GM12875 (cell line): ENCODE results near the gene RNGTT.
"Not testable (repeated sequence)": the region's sequence is repeated elsewhere in the genome, so short reads cannot be mapped to it uniquely, and the experiment has no call there.

ENCODE experiments used
- H3K4me3 ChIP-seq: one replicate; pipeline ENCODE4 v1.5.1; 2011; ENCODE audit warnings: low read depth, low read length, control low read depth
- TF ChIP-seq, protein P1 (sequence below): IDR thresholded peaks from 2 replicates; pipeline ENCODE4 v1.5.1; 2011; ENCODE audit warnings: low read depth, mild to moderate bottlenecking, control low read depth, inconsistent platforms, low read length, moderate library complexity, borderline replicate concordance; ENCODE audit not compliant: insufficient read depth

The RNGTT gene

DNA sequence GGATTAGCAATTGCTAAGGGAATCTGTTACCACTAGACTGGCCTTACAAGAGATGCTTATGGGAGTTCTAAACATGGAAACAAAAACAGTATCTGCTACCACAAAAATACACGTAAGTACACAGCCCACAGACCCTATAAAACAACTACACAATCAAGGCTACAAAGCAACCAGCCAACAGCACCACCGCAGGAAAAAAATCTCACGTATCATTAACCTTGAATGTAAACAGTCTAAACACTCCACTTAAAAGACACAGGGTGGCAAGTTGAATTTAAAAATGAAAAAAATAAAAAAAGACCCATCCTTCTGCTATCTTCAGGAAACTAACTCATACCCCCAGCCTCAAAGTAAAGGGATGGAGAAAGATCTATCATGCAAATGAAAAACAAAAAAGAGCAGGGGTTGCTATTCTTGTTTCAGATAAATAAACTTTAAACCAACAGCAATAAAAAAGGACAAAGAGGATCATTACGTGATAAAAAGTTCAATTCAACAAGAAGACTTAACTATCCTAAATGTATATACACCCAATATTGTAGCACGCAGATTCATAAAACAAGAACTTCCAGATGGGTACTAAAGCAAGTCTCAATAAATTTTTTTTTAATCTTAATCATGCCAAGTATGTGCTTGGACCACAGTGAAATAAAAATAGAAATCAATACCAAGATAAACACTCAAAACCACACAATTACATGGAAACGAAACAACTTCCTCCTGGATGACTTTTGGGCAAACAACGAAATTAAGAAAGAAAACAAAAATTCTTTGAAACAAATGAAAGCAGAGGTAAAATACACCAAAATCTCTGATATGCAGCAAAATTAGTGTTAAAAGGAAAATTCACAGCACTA, 52.3 kb downstream of the RNGTT start:
- no peak overlapping the region for H3K4me3 ChIP-seq
- TF ChIP-seq, protein P1, sequence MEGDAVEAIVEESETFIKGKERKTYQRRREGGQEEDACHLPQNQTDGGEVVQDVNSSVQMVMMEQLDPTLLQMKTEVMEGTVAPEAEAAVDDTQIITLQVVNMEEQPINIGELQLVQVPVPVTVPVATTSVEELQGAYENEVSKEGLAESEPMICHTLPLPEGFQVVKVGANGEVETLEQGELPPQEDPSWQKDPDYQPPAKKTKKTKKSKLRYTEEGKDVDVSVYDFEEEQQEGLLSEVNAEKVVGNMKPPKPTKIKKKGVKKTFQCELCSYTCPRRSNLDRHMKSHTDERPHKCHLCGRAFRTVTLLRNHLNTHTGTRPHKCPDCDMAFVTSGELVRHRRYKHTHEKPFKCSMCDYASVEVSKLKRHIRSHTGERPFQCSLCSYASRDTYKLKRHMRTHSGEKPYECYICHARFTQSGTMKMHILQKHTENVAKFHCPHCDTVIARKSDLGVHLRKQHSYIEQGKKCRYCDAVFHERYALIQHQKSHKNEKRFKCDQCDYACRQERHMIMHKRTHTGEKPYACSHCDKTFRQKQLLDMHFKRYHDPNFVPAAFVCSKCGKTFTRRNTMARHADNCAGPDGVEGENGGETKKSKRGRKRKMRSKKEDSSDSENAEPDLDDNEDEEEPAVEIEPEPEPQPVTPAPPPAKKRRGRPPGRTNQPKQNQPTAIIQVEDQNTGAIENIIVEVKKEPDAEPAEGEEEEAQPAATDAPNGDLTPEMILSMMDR = no peak

DNA sequence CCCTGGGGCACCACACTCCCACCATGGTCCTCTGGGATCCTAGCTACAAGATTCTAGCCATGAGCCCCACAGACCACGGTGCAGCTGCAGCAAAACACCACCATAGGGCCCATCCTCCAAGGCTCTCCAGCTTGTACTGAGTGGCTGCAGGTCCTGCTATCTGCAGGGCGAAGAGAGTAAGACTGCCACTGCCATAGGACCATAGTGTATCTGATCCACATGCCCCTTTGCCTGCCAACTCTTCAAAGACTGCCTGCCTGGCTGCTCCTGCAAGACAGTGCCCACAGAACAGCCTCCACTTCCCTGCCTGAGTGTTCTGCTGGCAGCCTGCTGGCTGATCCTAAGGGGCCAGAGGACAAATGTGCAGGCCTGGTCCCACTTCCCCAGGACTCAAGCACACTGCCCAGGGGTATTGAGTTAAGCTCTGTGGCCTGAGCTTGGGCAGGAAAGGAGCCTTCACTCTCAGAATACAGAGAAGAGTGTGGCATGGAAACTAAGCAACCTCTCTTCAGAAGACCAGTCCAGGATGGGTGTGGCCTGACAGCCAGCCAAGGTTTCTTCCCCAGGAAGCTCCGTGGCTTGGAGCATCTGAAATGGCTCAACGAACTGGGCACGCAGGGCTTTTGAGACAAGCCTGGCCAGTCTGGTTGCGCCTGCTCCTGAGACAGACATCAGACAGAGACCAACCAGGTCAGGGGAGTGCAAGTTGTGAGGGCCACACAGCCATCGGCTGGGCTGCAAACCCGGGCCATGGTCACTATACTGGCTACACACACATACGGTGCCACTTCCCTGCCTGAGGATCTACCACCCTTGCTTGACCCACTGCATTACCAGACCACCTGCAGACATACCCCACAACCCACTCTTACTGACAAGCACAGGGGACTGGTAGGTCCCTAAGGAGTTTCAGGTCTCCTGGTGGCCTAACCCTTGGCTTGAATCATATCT, 54.5 kb downstream of the RNGTT start:
- TF ChIP-seq, protein P1 = no peak
- no peak overlapping the region for H3K4me3 ChIP-seq

DNA sequence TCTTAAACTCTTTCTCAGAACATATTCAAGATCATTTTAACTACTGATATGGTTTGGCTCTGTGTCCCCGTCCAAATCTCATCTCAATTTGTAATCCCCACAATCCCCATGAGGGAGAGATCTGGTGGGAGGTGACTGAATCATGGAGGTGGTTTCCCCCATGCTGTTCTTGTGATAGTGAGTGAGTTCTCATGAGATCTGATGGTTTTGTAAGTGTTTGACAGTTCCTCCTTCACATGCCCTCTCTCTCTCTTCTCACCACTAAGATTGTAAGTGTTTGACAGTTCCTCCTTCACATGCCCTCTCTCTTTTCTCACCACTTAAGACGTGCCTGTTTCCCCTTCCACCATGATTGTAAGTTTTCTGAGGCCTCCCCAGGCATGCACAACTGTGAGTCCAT, 56.3 kb downstream of the RNGTT start:
- H3K4me3 ChIP-seq = not testable (repeated sequence)

DNA sequence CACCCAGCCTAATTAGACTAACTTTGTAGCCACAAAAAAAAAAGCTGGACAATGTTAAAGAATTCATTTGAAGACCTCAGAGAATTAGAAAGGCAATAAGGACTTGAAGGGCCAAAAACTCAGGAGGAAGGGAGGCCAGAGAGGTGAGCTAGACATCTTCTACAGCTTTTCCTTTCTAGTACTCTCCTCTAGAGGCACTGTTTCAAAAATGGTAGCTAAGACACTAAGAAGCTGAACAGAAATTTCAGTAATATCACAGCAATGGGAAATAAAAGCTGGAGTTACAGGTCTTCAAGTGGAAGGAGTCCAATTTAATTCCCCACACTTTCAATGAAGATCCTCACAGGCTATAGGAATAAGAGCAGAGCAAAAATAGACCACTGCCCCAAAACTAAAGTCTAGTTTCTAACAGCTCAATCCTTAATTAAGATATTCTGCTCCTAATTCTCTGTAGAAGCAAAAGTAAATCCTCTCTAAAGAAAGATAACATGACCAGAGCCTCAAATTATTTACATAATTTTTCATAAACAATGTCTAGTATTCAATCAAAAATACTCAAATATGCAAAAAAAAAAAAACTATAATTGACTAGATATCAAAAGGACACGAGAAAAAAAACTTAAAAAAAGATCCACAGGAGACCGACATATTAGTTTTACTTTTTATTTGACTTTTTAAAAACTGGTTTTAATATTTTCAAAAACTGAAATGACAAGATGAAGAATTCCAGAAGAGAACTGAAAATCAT, 63.7 kb downstream of the RNGTT start:
- no peak overlapping the region for H3K4me3 ChIP-seq
- TF ChIP-seq, protein P1 = peak; percentile 13; the same call in 1 of the 2 replicates

DNA sequence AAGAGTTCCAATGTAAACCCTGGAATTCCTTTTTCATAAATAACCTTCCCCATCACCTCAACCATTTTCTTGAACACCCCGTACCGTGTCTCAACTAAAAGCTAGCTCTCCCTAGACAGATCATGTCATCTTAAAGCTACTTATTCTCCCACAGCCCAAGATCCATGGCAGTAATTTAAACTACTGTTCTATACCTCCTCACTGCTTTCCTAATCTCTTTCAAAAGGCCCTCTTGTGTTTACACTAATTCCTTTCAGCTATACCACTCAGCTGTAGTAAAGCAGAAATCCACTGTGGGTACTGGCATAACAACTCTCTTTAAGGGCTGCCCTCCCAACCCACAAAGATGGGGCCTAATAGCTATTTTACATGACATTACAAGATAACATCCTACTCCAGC, 67.5 kb downstream of the RNGTT start:
- H3K4me3 ChIP-seq = no peak overlapping the region
- TF ChIP-seq, protein P1 = no peak

DNA sequence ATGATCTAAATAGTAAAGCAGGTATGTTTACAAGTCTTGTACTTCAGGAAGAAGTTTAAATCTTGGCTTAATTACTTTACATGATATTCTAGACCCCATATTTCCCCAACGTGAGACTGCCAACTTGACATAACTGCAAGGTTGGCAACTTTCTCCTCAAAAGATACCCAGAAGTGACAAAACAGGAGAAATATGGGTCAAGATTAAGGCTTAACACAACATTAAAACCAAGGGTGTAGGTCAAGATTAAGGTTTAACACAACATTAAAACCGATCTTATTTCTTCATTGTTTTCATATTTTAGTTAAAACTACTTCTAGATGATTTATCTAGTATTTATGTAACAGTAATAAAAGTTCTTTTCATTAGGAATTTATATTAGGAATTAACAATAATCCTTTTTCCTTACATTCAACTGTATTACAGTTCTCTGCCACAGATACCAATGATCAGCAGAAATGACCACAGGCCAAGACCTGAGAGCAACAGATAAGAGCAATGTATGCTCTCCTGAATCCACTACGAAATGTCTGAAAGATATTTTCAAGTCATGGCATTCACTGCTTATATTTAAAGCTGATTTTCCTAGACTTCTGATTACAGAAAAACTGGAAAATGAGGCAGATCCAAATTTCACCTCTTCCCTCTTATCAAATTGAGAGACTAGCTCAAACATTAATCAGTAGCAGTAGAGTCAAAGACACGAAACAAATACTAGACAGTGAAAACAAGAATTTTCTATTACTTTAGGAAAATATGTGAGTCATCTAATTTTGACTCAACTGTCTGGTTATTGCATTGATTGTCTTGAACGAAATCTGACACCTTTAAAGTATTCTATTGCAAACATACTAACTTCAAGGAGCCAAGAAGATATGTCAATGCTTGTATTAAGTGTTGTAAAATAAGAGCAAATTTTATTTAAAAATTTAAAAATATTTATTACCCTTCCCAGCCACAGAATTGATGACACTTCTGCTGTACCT, 72.3 kb downstream of the RNGTT start:
- TF ChIP-seq, protein P1 = no peak
- H3K4me3 ChIP-seq = no peak overlapping the region
